Erythroblast (primary cell): ENCODE measurements around the gene RPL6.

Source experiments
- GATA1 ChIP-seq: IDR thresholded peaks from 2 replicates; pipeline ENCODE4 v1.6.1; 2011; ENCODE audit warnings: low read depth, mild to moderate bottlenecking, control low read depth, low read length, moderate library complexity
- POLR2A ChIP-seq: IDR thresholded peaks from 2 replicates; pipeline ENCODE4 v1.6.1; 2011; ENCODE audit warnings: mild to moderate bottlenecking, low read length

DNA sequence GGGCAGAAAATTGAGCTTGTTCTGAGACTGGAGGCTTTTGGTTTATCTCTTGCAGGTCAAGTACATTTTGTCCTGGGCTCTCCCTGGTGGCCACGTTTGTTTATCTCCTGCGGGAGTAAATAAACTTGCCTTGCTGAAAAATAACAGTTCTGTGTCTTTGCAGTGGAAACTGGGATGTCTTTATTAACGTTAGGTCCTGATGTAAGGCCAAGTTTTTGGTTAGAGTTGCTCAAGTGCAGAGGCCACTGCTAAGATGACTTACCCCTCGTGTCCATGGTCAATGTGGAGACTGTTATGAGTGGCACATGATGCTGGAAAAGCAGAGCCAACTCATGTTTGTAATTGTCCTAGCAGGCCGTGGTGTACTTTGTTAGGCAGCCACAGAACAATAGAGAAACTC lies 13.1 kb upstream of the RPL6 start:
- TF ChIP-seq POLR2A (no peak), GATA1 (no peak)
